GM12865 (cell line): ENCODE data around the gene HOATZ.

Experiments used
- DNase-seq: peaks from one replicate; pipeline ENCODE4 v3.0.0; 2010; ENCODE audit warnings: low read depth
- H3K4me3 ChIP-seq: 2 replicates; pipeline ENCODE4 v1.5.1; 2011; ENCODE audit warnings: mild to moderate bottlenecking, low read depth, low read length, control low read depth
- TF ChIP-seq, protein P1 (sequence below): IDR thresholded peaks from 2 replicates; pipeline ENCODE4 v1.5.1; 2011; ENCODE audit warnings: low read length, control low read depth, low read depth, inconsistent platforms; ENCODE audit not compliant: insufficient read depth; ENCODE audit errors: missing control alignments

HOATZ gene

DNA sequence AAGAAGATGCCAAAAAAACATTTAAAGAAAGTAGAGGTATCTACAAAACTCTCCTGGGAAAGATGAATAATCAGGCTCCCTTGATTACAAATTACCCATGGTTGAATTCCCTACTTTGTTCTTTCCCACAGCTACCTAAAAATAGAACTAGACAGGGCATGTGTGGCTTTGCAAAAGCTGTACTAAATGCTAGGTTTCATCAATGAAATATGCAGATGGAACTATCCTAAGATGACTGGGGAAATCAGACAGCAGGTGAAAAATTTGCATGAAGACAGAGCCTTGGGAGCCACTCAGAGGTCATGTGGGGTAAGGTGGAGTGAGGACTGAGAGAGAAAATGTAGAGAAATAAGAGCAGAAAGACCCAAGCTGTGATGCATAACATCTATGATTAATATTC is 40.7 kb downstream of the HOATZ start:
- no peak overlapping the region for H3K4me3 ChIP-seq
- TF ChIP-seq, protein P1, sequence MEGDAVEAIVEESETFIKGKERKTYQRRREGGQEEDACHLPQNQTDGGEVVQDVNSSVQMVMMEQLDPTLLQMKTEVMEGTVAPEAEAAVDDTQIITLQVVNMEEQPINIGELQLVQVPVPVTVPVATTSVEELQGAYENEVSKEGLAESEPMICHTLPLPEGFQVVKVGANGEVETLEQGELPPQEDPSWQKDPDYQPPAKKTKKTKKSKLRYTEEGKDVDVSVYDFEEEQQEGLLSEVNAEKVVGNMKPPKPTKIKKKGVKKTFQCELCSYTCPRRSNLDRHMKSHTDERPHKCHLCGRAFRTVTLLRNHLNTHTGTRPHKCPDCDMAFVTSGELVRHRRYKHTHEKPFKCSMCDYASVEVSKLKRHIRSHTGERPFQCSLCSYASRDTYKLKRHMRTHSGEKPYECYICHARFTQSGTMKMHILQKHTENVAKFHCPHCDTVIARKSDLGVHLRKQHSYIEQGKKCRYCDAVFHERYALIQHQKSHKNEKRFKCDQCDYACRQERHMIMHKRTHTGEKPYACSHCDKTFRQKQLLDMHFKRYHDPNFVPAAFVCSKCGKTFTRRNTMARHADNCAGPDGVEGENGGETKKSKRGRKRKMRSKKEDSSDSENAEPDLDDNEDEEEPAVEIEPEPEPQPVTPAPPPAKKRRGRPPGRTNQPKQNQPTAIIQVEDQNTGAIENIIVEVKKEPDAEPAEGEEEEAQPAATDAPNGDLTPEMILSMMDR, result no peak
- no peak for DNase-seq

DNA sequence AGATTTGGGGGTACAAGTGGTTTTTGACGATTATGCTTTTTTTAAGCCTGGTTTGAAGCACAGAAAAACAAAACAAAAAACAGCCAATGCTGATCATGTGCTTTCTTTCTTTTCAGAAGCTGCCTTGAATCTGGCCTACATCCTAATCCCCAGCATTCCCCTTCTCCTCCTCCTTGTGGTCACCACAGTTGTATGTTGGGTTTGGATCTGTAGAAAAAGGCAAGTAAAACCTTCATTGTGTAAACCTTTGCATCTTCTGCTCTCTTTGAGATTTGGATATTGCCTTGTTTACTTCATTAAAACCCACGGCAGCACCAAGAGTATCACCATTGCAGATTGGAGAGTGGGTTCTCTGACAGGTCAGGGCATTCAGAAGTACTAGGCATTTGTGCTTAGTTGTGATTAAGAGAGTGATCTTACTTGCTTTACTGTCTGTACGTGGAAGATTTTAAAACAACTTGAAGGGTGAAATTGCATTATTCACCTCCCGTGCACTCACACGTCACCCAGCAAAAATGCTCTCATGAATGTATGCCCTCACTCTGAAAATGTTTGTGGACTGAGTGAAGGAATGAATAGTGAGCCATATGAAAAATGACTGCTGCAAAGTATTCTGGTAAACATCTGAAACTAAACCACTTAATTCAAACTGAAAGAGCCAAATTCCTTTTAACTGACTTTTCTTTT is 43.0 kb downstream of the HOATZ start:
- TF ChIP-seq, protein P1, result no peak
- H3K4me3 ChIP-seq, result no peak overlapping the region
- no peak for DNase-seq

DNA sequence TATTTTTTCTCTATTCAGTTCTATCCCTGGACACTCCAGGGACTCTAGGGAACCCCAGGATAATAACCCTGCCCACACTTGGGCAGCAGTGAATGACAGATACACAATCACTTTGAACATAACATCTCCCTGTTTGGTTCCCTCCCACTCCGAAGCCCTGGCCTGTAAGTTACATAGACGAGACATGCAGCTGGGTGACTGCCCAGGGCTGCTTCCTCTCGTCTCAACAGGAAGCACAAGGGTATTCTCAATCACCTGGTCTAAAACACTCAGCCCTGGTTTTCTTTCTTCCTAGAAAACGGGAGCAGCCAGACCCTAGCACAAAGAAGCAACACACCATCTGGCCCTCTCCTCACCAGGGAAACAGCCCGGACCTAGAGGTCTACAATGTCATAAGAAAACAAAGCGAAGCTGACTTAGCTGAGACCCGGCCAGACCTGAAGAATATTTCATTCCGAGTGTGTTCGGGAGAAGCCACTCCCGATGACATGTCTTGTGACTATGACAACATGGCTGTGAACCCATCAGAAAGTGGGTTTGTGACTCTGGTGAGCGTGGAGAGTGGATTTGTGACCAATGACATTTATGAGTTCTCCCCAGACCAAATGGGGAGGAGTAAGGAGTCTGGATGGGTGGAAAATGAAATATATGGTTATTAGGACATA is 45.4 kb downstream of the HOATZ start:
- TF ChIP-seq, protein P1, result no peak
- no peak for DNase-seq
- no peak overlapping the region for H3K4me3 ChIP-seq

DNA sequence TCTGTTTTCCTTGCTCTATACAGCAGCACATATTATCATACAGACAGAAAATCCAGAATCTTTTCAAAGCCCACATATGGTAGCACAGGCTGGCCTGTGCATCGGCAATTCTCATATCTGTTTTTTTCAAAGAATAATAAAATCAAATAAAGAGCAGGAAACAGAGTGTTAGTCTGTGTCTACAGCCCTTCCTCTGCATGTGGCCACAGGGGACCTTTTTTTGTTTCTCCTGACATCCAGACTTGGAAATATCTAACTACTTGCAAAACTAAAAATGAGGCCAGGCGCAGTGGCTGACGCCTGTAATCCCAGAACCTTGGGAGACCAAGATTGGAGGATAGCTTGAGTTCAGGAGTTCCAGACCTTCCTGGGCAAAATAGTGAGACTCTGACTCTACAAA is 46.2 kb downstream of the HOATZ start:
- DNase-seq, result no peak
- TF ChIP-seq, protein P1, result no peak
- H3K4me3 ChIP-seq, result no peak overlapping the region

DNA sequence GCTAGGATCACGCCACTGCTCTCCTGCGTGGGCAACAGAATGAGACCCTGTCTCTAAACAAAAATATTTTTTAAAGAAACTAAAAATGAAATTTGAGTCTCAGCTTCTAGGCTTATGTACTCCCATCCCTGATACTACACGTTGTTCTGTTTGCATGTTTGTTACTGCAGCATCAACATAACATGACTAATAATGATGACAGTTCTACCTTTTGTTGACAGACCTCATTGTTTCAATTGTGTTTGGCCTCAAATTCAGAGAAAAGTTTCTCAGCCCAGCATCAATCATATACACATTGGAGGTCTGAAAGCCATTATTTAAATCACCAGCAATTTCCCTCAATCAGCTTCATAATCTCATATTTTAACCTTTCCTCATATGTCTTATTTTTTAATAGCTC is 46.7 kb downstream of the HOATZ start:
- TF ChIP-seq, protein P1, result no peak
- DNase-seq, result no peak
- no peak overlapping the region for H3K4me3 ChIP-seq

DNA sequence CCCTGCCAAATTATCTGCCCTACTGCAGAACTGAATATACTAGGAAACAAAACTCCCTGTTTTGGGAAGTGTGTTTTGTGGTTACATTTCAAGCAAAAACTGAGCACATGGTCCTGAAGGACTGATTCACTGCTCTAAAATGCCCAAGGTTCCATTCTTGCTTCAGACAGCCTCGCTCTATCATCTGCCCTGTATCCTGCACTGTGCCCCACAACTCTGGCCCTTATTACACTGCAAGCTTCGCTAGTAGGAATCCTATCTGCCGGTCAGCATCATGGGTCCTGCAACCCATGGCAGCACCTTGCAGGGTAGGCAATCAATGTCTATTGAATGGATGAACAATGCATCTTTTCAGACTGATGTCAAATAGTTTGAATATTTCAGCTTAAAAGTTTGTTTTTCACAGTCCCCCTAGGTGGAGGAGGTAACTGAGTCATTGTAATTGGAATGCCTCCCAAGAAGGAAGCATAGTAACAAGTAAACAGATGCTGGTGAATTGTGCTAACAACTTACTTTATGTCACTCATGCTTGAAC is 47.3 kb downstream of the HOATZ start:
- no peak overlapping the region for H3K4me3 ChIP-seq
- DNase-seq, result no peak
- TF ChIP-seq, protein P1, result no peak
